Measurements from ENCODE around the gene C9orf78. TPM values are rescaled to one million over a fixed set of nuclear protein-coding genes. Genes with fewer than 3 reads are reported as not detected.

C9orf78 gene
- total and polyA plus RNA-seq, 2 experiments from 2014 or later = 34.4 to 84.6 TPM

DNA sequence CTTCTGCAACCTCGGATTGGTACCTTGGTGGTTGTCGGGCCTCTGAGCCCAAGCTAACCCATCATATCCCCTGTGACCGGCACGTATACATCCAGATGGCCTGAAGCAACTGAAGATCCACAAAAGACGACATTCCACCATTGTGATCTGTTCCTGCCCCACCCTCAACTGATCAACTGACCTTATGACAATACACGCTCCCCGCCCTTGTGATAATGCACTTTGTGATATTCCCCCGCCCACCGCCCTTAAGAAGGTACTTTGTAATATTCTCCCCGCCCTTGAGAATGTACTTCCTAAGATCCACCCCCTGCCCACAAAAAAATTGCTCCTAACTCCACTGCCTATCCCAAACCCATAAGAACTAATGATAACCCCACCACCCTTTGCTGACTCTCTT lies 48.6 kb downstream of the C9orf78 start:
- H3K9me3 Mint-ChIP-seq = no peaks in the 10 kb centered on the region; the same call in 2 of the 3 replicates
- Histone ChIP-seq H4K20me1 (replicated peaks; ENCODE audit: insufficient read depth) (peaks cover 3% of the 10 kb centered on the region; the same call in 1 of the 2 replicates), H3K36me3 (ENCODE audit: insufficient read depth) (no peaks in the 10 kb centered on the region), H3F3A (replicated peaks; ENCODE audit: low read depth) (no peaks in the 10 kb centered on the region), H3K27ac (ENCODE audit: low read depth) (no peak overlapping the region), H3K4me2 (no peak overlapping the region), H3K27me3 (ENCODE audit: insufficient read depth) (no peaks in the 10 kb centered on the region), H2AFZ (no peak overlapping the region), H3K79me2 (replicated peaks; ENCODE audit: insufficient read depth) (no peaks in the 10 kb centered on the region), H3K9me2 (ENCODE audit: insufficient read depth) (no peaks in the 10 kb centered on the region), H3K4me3 (no peak overlapping the region), H3K4me1 (ENCODE audit: insufficient read depth) (no peaks in the 10 kb centered on the region)
- ATAC-seq (no peak), DNase-seq (ENCODE audit: low spot score) (no peak)
- H3K36me3 Mint-ChIP-seq (ENCODE audit: low read depth) = no peaks in the 10 kb centered on the region
- no peak for TF ChIP-seq NANOG (IDR thresholded peaks at IDR 0.05; ENCODE audit: borderline replicate concordance)
- no peak for TF ChIP-seq CREB1 (CRISPR knock-in tag; IDR thresholded peaks at IDR 0.05; ENCODE audit: low read depth)
- TF ChIP-seq, protein P1, sequence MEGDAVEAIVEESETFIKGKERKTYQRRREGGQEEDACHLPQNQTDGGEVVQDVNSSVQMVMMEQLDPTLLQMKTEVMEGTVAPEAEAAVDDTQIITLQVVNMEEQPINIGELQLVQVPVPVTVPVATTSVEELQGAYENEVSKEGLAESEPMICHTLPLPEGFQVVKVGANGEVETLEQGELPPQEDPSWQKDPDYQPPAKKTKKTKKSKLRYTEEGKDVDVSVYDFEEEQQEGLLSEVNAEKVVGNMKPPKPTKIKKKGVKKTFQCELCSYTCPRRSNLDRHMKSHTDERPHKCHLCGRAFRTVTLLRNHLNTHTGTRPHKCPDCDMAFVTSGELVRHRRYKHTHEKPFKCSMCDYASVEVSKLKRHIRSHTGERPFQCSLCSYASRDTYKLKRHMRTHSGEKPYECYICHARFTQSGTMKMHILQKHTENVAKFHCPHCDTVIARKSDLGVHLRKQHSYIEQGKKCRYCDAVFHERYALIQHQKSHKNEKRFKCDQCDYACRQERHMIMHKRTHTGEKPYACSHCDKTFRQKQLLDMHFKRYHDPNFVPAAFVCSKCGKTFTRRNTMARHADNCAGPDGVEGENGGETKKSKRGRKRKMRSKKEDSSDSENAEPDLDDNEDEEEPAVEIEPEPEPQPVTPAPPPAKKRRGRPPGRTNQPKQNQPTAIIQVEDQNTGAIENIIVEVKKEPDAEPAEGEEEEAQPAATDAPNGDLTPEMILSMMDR (conservative IDR thresholded peaks at IDR 0.05; ENCODE audit: low read depth in 2 of 2) = no peak
- TF ChIP-seq EZH2phosphoT487 (IDR thresholded peaks at IDR 0.05; ENCODE audit: unreplicated experiment) = no peak
- TF ChIP-seq ZNF114 (CRISPR knock-in tag; IDR thresholded peaks at IDR 0.05) = no peak
- TF ChIP-seq EZH2 (IDR thresholded peaks at IDR 0.05; ENCODE audit: low read depth, unreplicated experiment) = no peak
- no peak for TF ChIP-seq POLR2AphosphoS5 (IDR thresholded peaks at IDR 0.05; ENCODE audit: low read depth)
- TF ChIP-seq STAT1 (IDR thresholded peaks at IDR 0.05; ENCODE audit: unreplicated experiment) = no peak
- TF ChIP-seq, protein P2, sequence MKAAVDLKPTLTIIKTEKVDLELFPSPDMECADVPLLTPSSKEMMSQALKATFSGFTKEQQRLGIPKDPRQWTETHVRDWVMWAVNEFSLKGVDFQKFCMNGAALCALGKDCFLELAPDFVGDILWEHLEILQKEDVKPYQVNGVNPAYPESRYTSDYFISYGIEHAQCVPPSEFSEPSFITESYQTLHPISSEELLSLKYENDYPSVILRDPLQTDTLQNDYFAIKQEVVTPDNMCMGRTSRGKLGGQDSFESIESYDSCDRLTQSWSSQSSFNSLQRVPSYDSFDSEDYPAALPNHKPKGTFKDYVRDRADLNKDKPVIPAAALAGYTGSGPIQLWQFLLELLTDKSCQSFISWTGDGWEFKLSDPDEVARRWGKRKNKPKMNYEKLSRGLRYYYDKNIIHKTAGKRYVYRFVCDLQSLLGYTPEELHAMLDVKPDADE (IDR thresholded peaks at IDR 0.05) = no peak
- TF ChIP-seq, protein P3, sequence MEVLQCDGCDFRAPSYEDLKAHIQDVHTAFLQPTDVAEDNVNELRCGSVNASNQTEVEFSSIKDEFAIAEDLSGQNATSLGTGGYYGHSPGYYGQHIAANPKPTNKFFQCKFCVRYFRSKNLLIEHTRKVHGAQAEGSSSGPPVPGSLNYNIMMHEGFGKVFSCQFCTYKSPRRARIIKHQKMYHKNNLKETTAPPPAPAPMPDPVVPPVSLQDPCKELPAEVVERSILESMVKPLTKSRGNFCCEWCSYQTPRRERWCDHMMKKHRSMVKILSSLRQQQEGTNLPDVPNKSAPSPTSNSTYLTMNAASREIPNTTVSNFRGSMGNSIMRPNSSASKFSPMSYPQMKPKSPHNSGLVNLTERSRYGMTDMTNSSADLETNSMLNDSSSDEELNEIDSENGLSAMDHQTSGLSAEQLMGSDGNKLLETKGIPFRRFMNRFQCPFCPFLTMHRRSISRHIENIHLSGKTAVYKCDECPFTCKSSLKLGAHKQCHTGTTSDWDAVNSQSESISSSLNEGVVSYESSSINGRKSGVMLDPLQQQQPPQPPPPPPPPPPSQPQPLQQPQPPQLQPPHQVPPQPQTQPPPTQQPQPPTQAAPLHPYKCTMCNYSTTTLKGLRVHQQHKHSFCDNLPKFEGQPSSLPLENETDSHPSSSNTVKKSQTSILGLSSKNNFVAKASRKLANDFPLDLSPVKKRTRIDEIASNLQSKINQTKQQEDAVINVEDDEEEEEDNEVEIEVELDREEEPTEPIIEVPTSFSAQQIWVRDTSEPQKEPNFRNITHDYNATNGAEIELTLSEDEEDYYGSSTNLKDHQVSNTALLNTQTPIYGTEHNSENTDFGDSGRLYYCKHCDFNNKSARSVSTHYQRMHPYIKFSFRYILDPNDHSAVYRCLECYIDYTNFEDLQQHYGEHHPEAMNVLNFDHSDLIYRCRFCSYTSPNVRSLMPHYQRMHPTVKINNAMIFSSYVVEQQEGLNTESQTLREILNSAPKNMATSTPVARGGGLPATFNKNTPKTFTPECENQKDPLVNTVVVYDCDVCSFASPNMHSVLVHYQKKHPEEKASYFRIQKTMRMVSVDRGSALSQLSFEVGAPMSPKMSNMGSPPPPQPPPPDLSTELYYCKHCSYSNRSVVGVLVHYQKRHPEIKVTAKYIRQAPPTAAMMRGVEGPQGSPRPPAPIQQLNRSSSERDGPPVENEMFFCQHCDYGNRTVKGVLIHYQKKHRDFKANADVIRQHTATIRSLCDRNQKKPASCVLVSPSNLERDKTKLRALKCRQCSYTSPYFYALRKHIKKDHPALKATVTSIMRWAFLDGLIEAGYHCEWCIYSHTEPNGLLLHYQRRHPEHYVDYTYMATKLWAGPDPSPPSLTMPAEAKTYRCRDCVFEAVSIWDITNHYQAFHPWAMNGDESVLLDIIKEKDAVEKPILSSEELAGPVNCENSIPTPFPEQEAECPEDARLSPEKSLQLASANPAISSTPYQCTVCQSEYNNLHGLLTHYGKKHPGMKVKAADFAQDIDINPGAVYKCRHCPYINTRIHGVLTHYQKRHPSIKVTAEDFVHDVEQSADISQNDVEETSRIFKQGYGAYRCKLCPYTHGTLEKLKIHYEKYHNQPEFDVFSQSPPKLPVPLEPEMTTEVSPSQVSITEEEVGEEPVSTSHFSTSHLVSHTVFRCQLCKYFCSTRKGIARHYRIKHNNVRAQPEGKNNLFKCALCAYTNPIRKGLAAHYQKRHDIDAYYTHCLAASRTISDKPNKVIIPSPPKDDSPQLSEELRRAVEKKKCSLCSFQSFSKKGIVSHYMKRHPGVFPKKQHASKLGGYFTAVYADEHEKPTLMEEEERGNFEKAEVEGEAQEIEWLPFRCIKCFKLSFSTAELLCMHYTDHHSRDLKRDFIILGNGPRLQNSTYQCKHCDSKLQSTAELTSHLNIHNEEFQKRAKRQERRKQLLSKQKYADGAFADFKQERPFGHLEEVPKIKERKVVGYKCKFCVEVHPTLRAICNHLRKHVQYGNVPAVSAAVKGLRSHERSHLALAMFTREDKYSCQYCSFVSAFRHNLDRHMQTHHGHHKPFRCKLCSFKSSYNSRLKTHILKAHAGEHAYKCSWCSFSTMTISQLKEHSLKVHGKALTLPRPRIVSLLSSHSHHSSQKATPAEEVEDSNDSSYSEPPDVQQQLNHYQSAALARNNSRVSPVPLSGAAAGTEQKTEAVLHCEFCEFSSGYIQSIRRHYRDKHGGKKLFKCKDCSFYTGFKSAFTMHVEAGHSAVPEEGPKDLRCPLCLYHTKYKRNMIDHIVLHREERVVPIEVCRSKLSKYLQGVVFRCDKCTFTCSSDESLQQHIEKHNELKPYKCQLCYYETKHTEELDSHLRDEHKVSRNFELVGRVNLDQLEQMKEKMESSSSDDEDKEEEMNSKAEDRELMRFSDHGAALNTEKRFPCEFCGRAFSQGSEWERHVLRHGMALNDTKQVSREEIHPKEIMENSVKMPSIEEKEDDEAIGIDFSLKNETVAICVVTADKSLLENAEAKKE (CRISPR knock-in tag; IDR thresholded peaks at IDR 0.05) = no peak
- TF ChIP-seq JUNB (IDR thresholded peaks at IDR 0.05; ENCODE audit: unreplicated experiment) = no peak
- TF ChIP-seq ZNF331 (CRISPR knock-in tag; IDR thresholded peaks at IDR 0.05; ENCODE audit: low read depth) = no peak
- TF ChIP-seq, protein P4, sequence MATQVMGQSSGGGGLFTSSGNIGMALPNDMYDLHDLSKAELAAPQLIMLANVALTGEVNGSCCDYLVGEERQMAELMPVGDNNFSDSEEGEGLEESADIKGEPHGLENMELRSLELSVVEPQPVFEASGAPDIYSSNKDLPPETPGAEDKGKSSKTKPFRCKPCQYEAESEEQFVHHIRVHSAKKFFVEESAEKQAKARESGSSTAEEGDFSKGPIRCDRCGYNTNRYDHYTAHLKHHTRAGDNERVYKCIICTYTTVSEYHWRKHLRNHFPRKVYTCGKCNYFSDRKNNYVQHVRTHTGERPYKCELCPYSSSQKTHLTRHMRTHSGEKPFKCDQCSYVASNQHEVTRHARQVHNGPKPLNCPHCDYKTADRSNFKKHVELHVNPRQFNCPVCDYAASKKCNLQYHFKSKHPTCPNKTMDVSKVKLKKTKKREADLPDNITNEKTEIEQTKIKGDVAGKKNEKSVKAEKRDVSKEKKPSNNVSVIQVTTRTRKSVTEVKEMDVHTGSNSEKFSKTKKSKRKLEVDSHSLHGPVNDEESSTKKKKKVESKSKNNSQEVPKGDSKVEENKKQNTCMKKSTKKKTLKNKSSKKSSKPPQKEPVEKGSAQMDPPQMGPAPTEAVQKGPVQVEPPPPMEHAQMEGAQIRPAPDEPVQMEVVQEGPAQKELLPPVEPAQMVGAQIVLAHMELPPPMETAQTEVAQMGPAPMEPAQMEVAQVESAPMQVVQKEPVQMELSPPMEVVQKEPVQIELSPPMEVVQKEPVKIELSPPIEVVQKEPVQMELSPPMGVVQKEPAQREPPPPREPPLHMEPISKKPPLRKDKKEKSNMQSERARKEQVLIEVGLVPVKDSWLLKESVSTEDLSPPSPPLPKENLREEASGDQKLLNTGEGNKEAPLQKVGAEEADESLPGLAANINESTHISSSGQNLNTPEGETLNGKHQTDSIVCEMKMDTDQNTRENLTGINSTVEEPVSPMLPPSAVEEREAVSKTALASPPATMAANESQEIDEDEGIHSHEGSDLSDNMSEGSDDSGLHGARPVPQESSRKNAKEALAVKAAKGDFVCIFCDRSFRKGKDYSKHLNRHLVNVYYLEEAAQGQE (IDR thresholded peaks at IDR 0.05; ENCODE audit: unreplicated experiment) = no peak
- H3K27me3 Mint-ChIP-seq (ENCODE audit: insufficient read depth, low read depth, poor library complexity) = peaks cover 2% of the 10 kb centered on the region
- no peaks in the 10 kb centered on the region for H3K4me1 Mint-ChIP-seq
- no peak overlapping the region for H3K27ac Mint-ChIP-seq
- no peak overlapping the region for H3K4me3 Mint-ChIP-seq
